Measurements from ENCODE around the gene SRSF6.
"Not testable (repeated sequence)": the region's sequence is repeated elsewhere in the genome, so short reads cannot be mapped to it uniquely, and the experiment has no call there.

- TF ChIP-seq CTCF (conservative IDR thresholded peaks at IDR 0.05; ENCODE audit: low read length); EZH2phosphoT487 (IDR thresholded peaks at IDR 0.05; ENCODE audit: borderline replicate concordance, low read depth, low read length): not testable (repeated sequence)
These were observed 36.8 kb upstream of the SRSF6 start for GRCh38 chr20:43420913-43421312.

Data from OCI-LY7 (cell line).